GM10266 (cell line): ENCODE results near the gene ALDH1L2.

Experiments used
- DNase-seq: peaks from one replicate; pipeline ENCODE4 v3.0.0; 2012; ENCODE audit errors: extremely low spot score
- CTCF ChIP-seq: IDR thresholded peaks from 2 replicates; pipeline ENCODE4 v1.5.1; 2012; ENCODE audit warnings: mild to moderate bottlenecking, low read depth; ENCODE audit not compliant: control insufficient read depth, insufficient read depth; ENCODE audit errors: missing control alignments

The ALDH1L2 gene

GRCh38 chr12:104971306-104971705 is 113.0 kb downstream of the ALDH1L2 start:
- no peak for TF ChIP-seq CTCF
- DNase-seq, result no peak
